ENCODE measurements around the gene UQCRC2. TPM values are rescaled to one million over a fixed set of nuclear protein-coding genes. Genes with fewer than 3 reads are reported as not detected.

UQCRC2 gene
- total and polyA plus RNA-seq, 10 of the 15 experiments (the other 5 are each of a cell fraction or from before 2014, with no cell fraction given), result 256 to 563 (median 327) TPM

DNA sequence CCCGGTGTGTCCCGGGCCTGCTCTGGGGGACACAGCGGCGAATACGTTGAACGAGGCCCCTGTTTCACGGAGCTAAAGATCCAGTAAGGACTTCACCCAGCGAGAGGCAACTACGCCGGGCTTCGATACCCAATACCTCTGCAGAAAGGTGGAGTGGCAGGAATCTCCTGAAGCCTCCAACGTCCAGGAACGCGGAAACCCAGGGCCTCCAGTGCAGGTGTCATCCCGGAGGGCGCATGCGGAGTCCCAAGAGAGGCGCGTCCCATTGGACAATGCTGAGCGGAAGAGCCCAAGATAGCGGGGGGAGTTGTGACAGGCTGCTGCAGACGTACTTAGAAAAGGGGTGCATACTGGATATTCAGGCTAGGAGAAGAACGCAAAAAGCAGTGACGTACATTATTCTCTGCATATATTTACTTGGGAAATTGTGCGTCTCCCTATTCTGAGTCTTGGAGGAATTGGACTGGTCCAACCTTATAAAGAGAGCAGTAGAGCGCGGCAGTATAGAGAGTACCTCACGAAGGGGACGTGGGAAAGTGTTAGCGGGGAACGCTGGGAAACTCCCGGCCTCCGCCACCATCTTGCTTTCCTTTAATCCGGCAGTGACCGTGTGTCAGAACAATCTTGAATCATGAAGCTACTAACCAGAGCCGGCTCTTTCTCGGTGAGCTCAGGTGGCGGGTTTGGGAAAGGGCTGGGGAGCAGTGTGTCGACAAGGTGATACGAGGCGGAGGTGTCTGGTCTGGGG is at the start of gene UQCRC2 (continued):
- TF ChIP-seq, protein P1, sequence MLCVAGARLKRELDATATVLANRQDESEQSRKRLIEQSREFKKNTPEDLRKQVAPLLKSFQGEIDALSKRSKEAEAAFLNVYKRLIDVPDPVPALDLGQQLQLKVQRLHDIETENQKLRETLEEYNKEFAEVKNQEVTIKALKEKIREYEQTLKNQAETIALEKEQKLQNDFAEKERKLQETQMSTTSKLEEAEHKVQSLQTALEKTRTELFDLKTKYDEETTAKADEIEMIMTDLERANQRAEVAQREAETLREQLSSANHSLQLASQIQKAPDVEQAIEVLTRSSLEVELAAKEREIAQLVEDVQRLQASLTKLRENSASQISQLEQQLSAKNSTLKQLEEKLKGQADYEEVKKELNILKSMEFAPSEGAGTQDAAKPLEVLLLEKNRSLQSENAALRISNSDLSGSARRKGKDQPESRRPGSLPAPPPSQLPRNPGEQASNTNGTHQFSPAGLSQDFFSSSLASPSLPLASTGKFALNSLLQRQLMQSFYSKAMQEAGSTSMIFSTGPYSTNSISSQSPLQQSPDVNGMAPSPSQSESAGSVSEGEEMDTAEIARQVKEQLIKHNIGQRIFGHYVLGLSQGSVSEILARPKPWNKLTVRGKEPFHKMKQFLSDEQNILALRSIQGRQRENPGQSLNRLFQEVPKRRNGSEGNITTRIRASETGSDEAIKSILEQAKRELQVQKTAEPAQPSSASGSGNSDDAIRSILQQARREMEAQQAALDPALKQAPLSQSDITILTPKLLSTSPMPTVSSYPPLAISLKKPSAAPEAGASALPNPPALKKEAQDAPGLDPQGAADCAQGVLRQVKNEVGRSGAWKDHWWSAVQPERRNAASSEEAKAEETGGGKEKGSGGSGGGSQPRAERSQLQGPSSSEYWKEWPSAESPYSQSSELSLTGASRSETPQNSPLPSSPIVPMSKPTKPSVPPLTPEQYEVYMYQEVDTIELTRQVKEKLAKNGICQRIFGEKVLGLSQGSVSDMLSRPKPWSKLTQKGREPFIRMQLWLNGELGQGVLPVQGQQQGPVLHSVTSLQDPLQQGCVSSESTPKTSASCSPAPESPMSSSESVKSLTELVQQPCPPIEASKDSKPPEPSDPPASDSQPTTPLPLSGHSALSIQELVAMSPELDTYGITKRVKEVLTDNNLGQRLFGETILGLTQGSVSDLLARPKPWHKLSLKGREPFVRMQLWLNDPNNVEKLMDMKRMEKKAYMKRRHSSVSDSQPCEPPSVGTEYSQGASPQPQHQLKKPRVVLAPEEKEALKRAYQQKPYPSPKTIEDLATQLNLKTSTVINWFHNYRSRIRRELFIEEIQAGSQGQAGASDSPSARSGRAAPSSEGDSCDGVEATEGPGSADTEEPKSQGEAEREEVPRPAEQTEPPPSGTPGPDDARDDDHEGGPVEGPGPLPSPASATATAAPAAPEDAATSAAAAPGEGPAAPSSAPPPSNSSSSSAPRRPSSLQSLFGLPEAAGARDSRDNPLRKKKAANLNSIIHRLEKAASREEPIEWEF (IDR thresholded peaks at IDR 0.05; ENCODE audit: insufficient replicate concordance, low read depth, low read length), result peak; percentile 39
- TF ChIP-seq CBFB (IDR thresholded peaks at IDR 0.05; ENCODE audit: low read depth), result peak; percentile 55; the same call in 1 of the 2 replicates
- TF ChIP-seq GATAD2B (conservative IDR thresholded peaks at IDR 0.05; ENCODE audit: low read depth), result no peak
- TF ChIP-seq, protein P2, sequence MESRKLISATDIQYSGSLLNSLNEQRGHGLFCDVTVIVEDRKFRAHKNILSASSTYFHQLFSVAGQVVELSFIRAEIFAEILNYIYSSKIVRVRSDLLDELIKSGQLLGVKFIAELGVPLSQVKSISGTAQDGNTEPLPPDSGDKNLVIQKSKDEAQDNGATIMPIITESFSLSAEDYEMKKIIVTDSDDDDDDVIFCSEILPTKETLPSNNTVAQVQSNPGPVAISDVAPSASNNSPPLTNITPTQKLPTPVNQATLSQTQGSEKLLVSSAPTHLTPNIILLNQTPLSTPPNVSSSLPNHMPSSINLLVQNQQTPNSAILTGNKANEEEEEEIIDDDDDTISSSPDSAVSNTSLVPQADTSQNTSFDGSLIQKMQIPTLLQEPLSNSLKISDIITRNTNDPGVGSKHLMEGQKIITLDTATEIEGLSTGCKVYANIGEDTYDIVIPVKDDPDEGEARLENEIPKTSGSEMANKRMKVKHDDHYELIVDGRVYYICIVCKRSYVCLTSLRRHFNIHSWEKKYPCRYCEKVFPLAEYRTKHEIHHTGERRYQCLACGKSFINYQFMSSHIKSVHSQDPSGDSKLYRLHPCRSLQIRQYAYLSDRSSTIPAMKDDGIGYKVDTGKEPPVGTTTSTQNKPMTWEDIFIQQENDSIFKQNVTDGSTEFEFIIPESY (IDR thresholded peaks at IDR 0.05), result no peak
- TF ChIP-seq CREB1 (IDR thresholded peaks at IDR 0.05; ENCODE audit: low read depth), result peak; percentile 76
- TF ChIP-seq NR2C2 (IDR thresholded peaks at IDR 0.05; ENCODE audit: borderline replicate concordance, control insufficient read depth, insufficient read length, low read depth), result no peak
- TF ChIP-seq ZNF207 (IDR thresholded peaks at IDR 0.05; ENCODE audit: borderline replicate concordance), result peak; percentile 99
- TF ChIP-seq TCF12 (IDR thresholded peaks at IDR 0.05; ENCODE audit: low read depth, low read length), result peak; percentile 28; the same call in 1 of the 2 replicates
- TF ChIP-seq, protein P3, sequence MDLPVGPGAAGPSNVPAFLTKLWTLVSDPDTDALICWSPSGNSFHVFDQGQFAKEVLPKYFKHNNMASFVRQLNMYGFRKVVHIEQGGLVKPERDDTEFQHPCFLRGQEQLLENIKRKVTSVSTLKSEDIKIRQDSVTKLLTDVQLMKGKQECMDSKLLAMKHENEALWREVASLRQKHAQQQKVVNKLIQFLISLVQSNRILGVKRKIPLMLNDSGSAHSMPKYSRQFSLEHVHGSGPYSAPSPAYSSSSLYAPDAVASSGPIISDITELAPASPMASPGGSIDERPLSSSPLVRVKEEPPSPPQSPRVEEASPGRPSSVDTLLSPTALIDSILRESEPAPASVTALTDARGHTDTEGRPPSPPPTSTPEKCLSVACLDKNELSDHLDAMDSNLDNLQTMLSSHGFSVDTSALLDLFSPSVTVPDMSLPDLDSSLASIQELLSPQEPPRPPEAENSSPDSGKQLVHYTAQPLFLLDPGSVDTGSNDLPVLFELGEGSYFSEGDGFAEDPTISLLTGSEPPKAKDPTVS (IDR thresholded peaks at IDR 0.05; ENCODE audit: low read depth, low read length), result no peak
- TF ChIP-seq, protein P4, sequence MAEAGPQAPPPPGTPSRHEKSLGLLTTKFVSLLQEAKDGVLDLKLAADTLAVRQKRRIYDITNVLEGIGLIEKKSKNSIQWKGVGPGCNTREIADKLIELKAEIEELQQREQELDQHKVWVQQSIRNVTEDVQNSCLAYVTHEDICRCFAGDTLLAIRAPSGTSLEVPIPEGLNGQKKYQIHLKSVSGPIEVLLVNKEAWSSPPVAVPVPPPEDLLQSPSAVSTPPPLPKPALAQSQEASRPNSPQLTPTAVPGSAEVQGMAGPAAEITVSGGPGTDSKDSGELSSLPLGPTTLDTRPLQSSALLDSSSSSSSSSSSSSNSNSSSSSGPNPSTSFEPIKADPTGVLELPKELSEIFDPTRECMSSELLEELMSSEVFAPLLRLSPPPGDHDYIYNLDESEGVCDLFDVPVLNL (IDR thresholded peaks at IDR 0.05; ENCODE audit: low read depth, low read length), result no peak
- TF ChIP-seq NRF1 (conservative IDR thresholded peaks at IDR 0.05; ENCODE audit: low read depth, low read length), result 0 out of 2 replicates have a peak, but pooled peaks have one; percentile 21
- TF ChIP-seq NFXL1 (IDR thresholded peaks at IDR 0.05; ENCODE audit: borderline replicate concordance), result no peak
- TF ChIP-seq MEF2B (IDR thresholded peaks at IDR 0.05; ENCODE audit: partially characterized antibody, poor library complexity, severe bottlenecking), result peak; percentile 68
- no peak for TF ChIP-seq DPF2 (IDR thresholded peaks at IDR 0.05)
- no peak for TF ChIP-seq BMI1 (IDR thresholded peaks at IDR 0.05; ENCODE audit: borderline replicate concordance)
- TF ChIP-seq PAX8 (IDR thresholded peaks at IDR 0.05), result peak; percentile 58; the same call in 1 of the 2 replicates
- no peak for TF ChIP-seq RAD21 (IDR thresholded peaks at IDR 0.05; ENCODE audit: insufficient read depth, low read depth, low read length)
- TF ChIP-seq YBX1 (IDR thresholded peaks at IDR 0.05), result no peak
- TF ChIP-seq NFIC (IDR thresholded peaks at IDR 0.05; ENCODE audit: low read depth, low read length), result peak; percentile 74
- TF ChIP-seq IKZF2 (IDR thresholded peaks at IDR 0.05), result peak; percentile 65; a peak in 3 of 4 replicates
- TF ChIP-seq CHD2 (IDR thresholded peaks at IDR 0.05; ENCODE audit: borderline replicate concordance, low read depth, low read length), result peak; percentile 70; the same call in 1 of the 2 replicates
